NCI-H2171 treated with DMSO at 0.1 percent for 48 hours (cell line): Measurements from ENCODE around the gene COL5A1.

Experiments
- DNase-seq: peaks from one replicate; lab custom pipeline; 2025; lab: John Stamatoyannopoulos, UW

Gene COL5A1

GRCh38 chr9:134625361-134626068, 16.1 kb upstream of the COL5A1 start:
- no peak for DNase-seq

GRCh38 chr9:134626069-134626423, 15.6 kb upstream of the COL5A1 start:
- DNase-seq: no peak

- DNase-seq: peak; percentile 82
Measured at GRCh38 chr9:134626571-134627416, 14.8 kb upstream of the COL5A1 start.

GRCh38 chr9:134627417-134628353, 13.9 kb upstream of the COL5A1 start:
- no peak for DNase-seq

- DNase-seq: no peak
Measured at GRCh38 chr9:134628354-134628736, 13.3 kb upstream of the COL5A1 start.

GRCh38 chr9:134629061-134629585, 12.5 kb upstream of the COL5A1 start:
- DNase-seq: no peak

- no peak for DNase-seq
Measured at GRCh38 chr9:134629586-134630392, 11.8 kb upstream of the COL5A1 start.

GRCh38 chr9:134630393-134630790, 11.2 kb upstream of the COL5A1 start:
- no peak for DNase-seq

GRCh38 chr9:134630861-134631260, 10.7 kb upstream of the COL5A1 start:
- DNase-seq: no peak

- DNase-seq: no peak
Measured at GRCh38 chr9:134631881-134632280, 9.7 kb upstream of the COL5A1 start.

- DNase-seq: no peak
Measured at GRCh38 chr9:134632329-134632728, 9.3 kb upstream of the COL5A1 start.

GRCh38 chr9:134633362-134634142, 8.1 kb upstream of the COL5A1 start:
- DNase-seq: no peak

- no peak for DNase-seq
Measured at GRCh38 chr9:134634176-134634575, 7.4 kb upstream of the COL5A1 start.

GRCh38 chr9:134634667-134635230, 6.9 kb upstream of the COL5A1 start:
- no peak for DNase-seq

GRCh38 chr9:134635351-134636148, 6.1 kb upstream of the COL5A1 start:
- no peak for DNase-seq

GRCh38 chr9:134636149-134636507, 5.5 kb upstream of the COL5A1 start:
- DNase-seq: peak; percentile 17

- DNase-seq: no peak
Measured at GRCh38 chr9:134637241-134637640, 4.4 kb upstream of the COL5A1 start.

GRCh38 chr9:134637696-134638501, 3.7 kb upstream of the COL5A1 start:
- no peak for DNase-seq
